ENCODE data around the gene NR1H4. TPM values are rescaled to one million over a fixed set of nuclear protein-coding genes. Genes with fewer than 3 reads are reported as not detected.

The NR1H4 gene
- total RNA-seq, 2 donors from 2014 or later: not detected

- Histone ChIP-seq H3K4me1 (replicated peaks) (no peaks in the 10 kb centered on the region), H3K36me3 (no peaks in the 10 kb centered on the region), H3K4me3 (no peak overlapping the region), H3K9me3 (no peaks in the 10 kb centered on the region), H3K27ac (no peak overlapping the region), H3K27me3 (replicated peaks; ENCODE audit: insufficient read depth) (no peaks in the 10 kb centered on the region)
- DNase-seq (ENCODE audit: low spot score): no peak
- TF ChIP-seq CTCF (IDR thresholded peaks at IDR 0.05) (no peak), POLR2AphosphoS5 (IDR thresholded peaks at IDR 0.05) (no peak), POLR2A (IDR thresholded peaks at IDR 0.05) (no peak)
- 81% methylated on average over 3 of the region's 3 CpGs for WGBS
- intact Hi-C loops (cut with DNase I): no loop called here
Observed at GRCh38 chr12:100528034-100528433, 54.4 kb downstream of the NR1H4 start.

- no peaks in the 10 kb centered on the region for H3K9me3 ChIP-seq
- intact Hi-C loops (cut with DNase I): no loop called here
Observed at GRCh38 chr12:100528471-100529127, 54.9 kb downstream of the NR1H4 start.

GRCh38 chr12:100529756-100530350, 56.2 kb downstream of the NR1H4 start:
- intact Hi-C loops (cut with DNase I): no loop called here
- H3K4me1 ChIP-seq (replicated peaks): no peaks in the 10 kb centered on the region
- H3K4me3 ChIP-seq: no peak overlapping the region
- TF ChIP-seq POLR2A (IDR thresholded peaks at IDR 0.05) (no peak), POLR2AphosphoS5 (IDR thresholded peaks at IDR 0.05) (no peak), CTCF (IDR thresholded peaks at IDR 0.05) (no peak)
- 92% methylated on average over 2 of the region's 2 CpGs for WGBS
- H3K36me3 ChIP-seq: no peaks in the 10 kb centered on the region
- no peak for DNase-seq (ENCODE audit: low spot score)
- no peaks in the 10 kb centered on the region for H3K9me3 ChIP-seq
- no peaks in the 10 kb centered on the region for H3K27me3 ChIP-seq (replicated peaks; ENCODE audit: insufficient read depth)
- H3K27ac ChIP-seq: no peak overlapping the region

More at GRCh38 chr12:100528471-100529127, 54.9 kb downstream of the NR1H4 start:
- Histone ChIP-seq H3K4me3 (no peak overlapping the region), H3K27me3 (replicated peaks; ENCODE audit: insufficient read depth) (no peaks in the 10 kb centered on the region), H3K4me1 (replicated peaks) (no peaks in the 10 kb centered on the region), H3K27ac (no peak overlapping the region), H3K36me3 (no peaks in the 10 kb centered on the region)
- TF ChIP-seq CTCF (IDR thresholded peaks at IDR 0.05): no peak
- TF ChIP-seq POLR2A (IDR thresholded peaks at IDR 0.05): no peak
- TF ChIP-seq POLR2AphosphoS5 (IDR thresholded peaks at IDR 0.05): no peak
- WGBS: 55% methylated on average over 1 of the region's 1 CpG
- DNase-seq (ENCODE audit: low spot score): no peak

- 55% methylated on average over 3 of the region's 3 CpGs for WGBS
- H3K27ac ChIP-seq: no peak overlapping the region
- H3K27me3 ChIP-seq (replicated peaks; ENCODE audit: insufficient read depth): no peaks in the 10 kb centered on the region
- no peak for DNase-seq (ENCODE audit: low spot score)
- H3K4me1 ChIP-seq (replicated peaks): no peaks in the 10 kb centered on the region
- H3K36me3 ChIP-seq: no peaks in the 10 kb centered on the region
- H3K9me3 ChIP-seq: no peaks in the 10 kb centered on the region
- H3K4me3 ChIP-seq: no peak overlapping the region
- intact Hi-C loops (cut with DNase I): no loop called here
- no peak for TF ChIP-seq CTCF (IDR thresholded peaks at IDR 0.05)
- no peak for TF ChIP-seq POLR2AphosphoS5 (IDR thresholded peaks at IDR 0.05)
- TF ChIP-seq POLR2A (IDR thresholded peaks at IDR 0.05): no peak
Observed at GRCh38 chr12:100533376-100533775, 59.7 kb downstream of the NR1H4 start.

Measured in prostate gland (tissue), 2 donors.